ENCODE results near the gene TIMM23.
"Not testable (repeated sequence)": the region's sequence is repeated elsewhere in the genome, so short reads cannot be mapped to it uniquely, and the experiment has no call there.

- TF ChIP-seq, protein P1, sequence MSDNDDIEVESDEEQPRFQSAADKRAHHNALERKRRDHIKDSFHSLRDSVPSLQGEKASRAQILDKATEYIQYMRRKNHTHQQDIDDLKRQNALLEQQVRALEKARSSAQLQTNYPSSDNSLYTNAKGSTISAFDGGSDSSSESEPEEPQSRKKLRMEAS (IDR thresholded peaks at IDR 0.05; ENCODE audit: insufficient read depth, insufficient read length) = not testable (repeated sequence)
- TF ChIP-seq POLR2A (IDR thresholded peaks at IDR 0.05; ENCODE audit: low read depth, low read length); MYC (IDR thresholded peaks at IDR 0.05; ENCODE audit: low read depth, low read length); EZH2 (IDR thresholded peaks at IDR 0.05; ENCODE audit: borderline replicate concordance, low read depth, low read length, severe bottlenecking); POLR2AphosphoS5 (IDR thresholded peaks at IDR 0.05; ENCODE audit: insufficient read depth, low read depth, low read length); FOS (IDR thresholded peaks at IDR 0.05; ENCODE audit: borderline replicate concordance, insufficient read depth, low read length): not testable (repeated sequence)
- TF ChIP-seq, protein P2, sequence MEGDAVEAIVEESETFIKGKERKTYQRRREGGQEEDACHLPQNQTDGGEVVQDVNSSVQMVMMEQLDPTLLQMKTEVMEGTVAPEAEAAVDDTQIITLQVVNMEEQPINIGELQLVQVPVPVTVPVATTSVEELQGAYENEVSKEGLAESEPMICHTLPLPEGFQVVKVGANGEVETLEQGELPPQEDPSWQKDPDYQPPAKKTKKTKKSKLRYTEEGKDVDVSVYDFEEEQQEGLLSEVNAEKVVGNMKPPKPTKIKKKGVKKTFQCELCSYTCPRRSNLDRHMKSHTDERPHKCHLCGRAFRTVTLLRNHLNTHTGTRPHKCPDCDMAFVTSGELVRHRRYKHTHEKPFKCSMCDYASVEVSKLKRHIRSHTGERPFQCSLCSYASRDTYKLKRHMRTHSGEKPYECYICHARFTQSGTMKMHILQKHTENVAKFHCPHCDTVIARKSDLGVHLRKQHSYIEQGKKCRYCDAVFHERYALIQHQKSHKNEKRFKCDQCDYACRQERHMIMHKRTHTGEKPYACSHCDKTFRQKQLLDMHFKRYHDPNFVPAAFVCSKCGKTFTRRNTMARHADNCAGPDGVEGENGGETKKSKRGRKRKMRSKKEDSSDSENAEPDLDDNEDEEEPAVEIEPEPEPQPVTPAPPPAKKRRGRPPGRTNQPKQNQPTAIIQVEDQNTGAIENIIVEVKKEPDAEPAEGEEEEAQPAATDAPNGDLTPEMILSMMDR (IDR thresholded peaks at IDR 0.05; ENCODE audit: extremely low read depth in 1 of 2, insufficient read depth in 1 of 2, low read depth in 1 of 2, low read length in 2 of 2) = not testable (repeated sequence)
Observed at GRCh38 chr10:45974041-45974440, 1.8 kb downstream of the TIMM23 start.

Measured in endothelial cell of umbilical vein (primary cell).